HG03066 (cell line): ENCODE results near the gene LYSMD1.

Experiments used
- ATAC-seq: cut with Tn5 transposase; IDR thresholded peaks from one replicate; pipeline ENCODE4 v1.9.1; 2021; ENCODE audit warnings: low read depth; ENCODE audit not compliant: unreplicated experiment

The LYSMD1 gene

DNA sequence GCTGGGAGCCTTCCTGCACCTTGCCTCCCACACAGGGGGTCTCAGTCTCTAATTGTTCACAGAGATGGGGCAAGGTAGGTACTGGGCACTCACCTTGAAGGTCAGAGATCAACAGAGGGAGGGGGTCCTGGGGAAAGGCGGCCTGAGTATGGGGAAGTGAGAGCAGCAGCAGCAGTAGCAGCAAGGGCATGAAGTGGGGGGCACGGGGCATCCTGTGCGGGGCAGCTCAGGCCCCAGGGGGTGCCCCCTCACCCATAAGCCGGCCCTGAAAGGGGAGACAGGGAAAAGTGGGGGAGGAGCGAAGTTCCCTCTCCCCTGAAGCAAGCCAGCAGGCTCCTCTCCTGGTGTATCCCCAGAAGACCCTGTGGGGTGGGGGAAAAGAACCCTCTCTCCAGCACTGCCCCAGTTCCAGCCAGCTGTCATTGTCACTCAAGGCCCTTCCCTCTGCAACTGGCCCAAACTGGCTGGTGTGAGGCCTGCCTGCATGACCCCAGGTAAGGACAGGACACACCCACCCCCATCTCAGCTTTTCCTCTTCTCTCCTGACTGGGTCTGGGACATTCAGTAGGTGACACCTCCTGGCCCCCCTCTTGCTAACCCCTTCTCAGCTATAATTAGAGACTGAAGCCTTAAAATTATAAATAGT is 23.2 kb downstream of the LYSMD1 start:
- no peak for ATAC-seq

DNA sequence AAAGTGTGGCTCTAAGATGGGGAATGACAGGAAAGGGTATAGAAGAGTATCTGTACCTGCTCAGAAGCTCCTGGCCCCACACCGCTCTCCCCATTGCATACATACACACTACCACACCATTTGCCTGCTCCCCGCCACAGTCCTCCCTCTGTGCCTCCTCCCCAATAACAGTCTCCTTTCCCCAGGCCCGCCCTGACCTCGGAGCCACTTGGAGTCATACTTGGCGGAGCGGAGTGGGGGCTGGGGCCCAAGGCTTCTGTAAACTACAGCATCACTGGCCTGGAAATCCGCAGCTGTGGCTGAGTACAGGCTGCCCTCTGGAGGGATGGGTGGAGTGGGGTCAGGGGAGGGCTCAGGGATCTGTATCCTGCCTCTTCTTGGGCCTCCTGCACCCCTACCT is 27.9 kb downstream of the LYSMD1 start:
- ATAC-seq: no peak

DNA sequence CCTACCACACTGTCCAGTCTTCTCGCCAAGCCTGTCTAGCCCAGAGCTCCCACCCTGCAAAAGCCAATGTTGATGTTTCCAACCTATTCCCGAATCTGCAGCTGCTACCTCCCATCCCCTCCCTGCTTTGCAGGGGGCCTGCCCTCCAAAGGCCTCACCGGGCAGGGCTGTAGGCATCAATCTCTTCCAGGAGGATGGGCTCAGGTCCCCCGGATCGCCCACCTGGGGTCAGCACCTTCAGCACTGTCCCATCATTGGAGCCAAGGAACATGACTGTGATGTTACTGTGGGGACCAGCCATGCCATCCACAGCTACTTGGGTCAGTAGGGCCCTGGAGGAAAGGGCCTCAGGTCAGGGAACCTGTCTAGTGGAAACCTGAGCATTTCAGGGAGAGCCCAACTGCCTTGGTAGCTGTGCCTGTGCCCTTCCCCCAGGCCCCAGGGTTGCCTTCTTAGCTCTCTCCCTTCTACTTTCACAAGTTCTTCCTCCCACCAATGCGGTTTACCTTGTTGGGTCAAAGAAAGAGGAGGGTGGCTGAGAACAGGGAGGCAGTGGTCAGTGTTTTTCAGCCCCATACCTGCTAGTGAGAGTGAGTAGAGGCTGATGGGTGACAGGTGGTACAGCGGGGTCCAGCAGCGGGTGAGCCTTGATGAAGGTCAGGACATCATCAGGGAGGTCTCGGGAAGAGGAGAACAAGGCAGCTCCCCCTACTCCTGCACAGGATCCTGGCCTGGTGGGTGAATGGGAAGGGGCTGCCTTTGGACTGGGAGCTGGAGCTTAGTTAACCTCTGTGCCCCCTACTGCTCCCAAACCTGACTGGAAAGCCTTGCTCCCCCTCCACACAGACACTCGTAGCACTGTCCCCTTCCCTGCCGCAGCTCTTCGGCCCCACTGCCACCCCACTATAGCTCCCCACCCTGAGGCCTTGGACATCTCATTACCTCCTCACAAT is 30.0 kb downstream of the LYSMD1 start:
- no peak for ATAC-seq

DNA sequence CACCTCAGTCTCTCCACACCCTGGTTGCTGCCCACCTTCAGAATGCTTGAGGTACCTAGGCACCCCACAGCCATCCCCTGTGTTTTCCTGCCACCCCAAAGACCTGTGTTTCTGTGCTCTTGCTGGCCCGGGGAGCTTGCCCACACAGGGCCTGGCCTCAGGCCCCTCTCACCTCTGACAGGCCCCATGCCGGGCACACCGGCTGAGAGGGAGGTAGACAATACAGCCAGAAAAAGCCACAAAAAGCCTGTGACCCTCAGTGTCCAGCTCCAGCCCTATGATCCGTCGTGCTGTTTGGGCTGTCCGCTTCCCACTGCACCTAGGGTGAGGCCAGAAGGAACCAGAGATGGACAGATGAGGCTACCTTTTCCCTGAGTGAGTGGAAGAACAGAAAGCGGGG is 30.7 kb downstream of the LYSMD1 start:
- ATAC-seq: no peak

DNA sequence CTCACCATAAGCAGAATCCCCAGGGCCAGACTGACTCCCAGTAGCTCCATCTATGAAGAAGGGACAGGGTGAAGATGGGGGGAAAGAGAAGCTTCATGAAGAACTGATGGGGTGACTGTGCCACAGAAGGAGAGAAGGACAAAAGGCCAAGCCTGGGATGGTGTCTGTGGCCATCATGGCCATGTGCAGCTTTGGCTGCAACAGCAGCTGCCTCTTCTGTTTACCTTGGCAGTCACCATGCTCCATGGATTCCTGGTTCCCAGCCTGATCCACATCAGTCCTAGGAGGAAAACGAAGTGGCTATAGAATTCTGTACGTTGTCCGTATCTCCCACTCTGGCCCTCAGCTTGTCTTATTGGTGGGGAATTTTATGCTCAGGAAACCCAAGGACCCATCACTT is 31.3 kb downstream of the LYSMD1 start:
- no peak for ATAC-seq

DNA sequence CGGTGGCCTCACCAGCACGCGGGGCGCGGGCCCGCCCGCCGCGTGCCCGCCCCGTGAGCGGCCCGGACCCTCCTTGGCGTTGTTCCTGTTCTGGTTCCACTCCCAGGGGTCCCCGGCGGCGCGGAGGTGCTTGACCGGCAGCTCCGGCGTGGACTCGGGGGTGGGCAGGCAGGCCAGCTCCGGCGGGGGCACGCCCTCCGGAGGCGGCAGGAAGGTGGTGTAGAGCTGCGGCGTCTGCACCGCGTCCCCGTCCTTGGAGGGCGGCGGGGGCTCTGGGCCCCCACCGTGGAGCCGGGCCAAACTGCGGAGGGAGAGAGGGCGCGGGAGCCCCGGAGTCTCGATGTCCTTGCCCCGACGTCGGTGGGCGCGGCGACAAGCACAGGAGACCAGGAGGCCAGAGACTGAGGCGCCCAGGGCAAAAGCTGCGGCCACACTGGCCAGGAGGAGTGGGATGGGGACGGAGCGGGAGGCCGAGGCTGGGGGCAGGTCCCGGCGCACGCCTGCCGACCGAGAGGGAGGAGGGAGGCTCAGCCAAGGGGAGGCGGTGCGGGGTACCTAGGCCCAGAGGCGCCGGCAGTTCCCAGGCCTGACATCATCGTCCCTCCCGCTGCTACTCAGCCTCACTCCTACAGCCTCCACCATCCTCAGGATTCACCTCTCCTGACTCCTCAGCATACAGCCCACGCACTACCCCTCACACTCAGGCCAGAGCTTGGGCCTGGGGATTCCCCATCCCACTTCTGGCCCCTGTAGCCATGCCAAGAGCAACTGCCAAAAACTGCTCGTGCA is 32.5 kb downstream of the LYSMD1 start:
- ATAC-seq: no peak

DNA sequence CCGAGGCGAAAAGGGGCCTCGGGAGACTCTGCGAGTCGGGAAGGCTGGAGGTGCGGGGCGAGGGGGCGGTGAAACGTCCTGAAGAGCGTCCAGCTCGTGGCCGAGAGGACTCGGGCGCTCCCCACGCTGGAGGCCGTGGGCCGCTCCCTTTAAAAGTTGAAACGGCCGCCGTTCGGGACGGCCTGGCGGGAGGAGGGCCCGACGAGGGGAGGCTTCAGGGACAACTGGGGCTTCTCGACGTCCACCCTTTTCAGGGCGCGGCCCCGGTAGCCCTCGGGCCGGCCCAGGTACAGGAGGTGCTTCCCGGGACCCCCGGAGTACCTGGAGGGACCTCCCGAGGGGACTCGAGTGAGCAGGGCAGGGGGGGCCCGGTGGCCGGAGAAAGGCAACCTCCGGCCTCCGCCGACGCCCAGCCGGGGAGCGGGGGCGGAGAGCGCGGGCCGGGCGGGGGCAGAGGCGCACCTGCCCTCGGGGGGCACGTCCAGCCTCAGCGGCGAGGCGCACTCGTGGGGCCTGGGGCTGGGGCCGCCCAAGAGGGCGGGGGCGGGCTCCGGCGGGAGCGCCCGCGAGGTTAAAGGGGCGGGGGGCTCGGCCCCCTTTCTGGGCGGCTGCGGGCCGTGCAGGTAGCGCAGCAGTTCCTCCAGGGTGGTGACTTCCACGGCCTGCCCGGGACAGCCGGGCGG is 33.2 kb downstream of the LYSMD1 start:
- ATAC-seq: no peak

DNA sequence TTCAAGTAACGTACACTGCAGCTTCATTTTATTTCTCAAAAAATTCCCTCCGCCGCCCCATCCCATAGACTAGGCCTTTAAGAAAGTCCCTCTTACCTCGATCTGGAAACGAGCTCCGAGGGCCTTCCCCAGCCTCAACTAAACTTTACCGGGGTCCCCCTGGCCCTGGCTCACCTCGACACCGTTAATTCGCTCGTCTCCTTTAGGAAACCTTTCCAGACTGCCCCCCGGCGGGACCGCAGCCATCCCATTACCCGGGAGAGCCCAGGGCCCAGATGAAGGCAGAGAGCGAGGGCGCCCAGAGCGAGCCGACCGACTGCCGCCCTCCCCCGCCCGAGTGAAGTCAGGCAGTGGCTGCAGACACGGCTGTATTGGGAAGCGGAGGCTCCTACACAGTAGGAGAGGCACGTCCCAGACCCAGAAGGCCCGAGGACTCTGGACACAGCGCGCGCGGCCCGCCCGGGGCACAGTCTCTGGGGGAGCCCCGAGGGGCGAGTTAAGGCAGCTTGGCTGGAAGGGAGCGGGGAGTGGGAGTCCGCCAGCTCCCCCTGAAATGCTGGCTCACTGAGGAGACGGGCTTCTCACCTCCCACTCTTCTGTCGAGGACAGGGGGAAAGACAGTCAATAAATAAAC is 33.9 kb downstream of the LYSMD1 start:
- no peak for ATAC-seq

DNA sequence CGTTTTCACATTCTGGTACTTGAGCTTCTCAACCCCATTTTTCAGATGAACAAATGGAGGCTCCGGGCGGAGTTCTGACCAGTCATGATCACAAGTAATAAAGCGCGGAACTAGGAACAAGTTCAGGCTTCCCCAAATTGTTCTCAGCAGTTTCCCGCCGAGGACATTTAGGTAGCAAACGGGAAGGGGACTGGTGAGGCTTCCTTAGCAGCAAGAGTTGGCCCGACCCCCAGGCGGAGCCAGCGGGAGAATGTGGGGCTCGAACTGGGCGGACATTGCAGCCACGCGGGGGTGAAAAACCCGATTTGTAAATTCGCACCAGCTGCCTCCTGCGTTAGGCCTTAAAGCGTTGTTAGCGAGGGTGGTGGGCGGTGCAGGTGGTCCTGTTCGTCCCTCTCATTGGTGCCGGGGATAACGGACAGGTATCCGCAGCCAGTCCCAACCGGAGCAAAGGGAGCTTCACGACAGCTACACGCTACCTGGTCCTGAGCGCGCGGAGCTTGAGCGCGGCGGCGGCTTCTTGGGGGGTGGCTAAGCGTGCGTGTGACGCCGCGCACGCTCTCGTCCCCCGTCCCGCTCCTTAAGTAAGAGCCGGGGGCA is 34.6 kb downstream of the LYSMD1 start:
- no peak for ATAC-seq

DNA sequence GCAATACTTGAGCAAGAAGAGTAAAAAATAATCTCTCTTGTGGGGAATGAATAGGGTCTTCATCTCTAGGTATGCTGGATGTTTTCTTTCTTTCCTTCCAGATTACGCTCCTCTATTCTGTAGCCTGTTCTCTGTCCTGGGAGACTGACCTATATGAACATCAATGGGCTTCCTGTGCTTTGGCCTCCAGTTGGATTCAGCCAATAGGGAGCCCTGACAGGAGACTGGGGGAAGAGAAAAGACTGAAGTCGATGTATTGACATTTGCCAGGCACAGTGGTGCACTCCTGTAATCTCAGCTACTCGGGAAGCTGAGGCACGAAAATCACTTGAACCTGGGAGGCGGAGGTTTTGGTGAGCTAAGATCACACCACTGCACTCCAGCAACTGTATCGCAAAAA is 36.9 kb downstream of the LYSMD1 start:
- no peak for ATAC-seq

DNA sequence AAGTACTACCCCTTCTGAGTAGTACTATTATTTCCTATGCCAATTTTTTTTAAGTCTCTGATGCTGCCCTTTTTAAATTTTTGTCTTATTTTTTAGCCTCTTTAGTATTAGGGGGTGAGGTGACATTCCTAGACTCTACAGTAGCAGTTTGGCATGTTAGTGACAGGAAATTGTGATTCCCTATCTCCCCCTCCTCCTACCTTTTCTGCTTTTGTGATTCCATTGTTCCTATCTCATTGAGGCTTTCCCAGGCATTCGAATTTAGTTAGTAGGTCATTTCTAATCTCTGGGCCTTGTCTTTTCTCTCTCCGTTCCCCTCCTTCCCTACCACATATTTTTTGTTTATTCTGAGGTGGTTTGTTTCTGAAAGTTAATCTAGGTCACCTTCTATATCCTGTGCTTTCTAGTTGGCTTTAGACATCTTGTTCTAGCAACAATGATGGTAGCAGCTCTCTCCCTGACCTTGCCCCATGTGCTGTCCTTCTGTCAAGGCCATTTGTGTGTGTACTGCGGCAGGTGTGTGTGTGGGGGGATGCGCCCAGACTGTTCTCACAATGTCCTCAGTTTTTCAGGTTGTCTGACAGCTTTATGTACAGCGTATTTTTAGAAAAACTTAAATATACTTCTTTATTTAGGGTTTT is 40.8 kb downstream of the LYSMD1 start:
- ATAC-seq: no peak

DNA sequence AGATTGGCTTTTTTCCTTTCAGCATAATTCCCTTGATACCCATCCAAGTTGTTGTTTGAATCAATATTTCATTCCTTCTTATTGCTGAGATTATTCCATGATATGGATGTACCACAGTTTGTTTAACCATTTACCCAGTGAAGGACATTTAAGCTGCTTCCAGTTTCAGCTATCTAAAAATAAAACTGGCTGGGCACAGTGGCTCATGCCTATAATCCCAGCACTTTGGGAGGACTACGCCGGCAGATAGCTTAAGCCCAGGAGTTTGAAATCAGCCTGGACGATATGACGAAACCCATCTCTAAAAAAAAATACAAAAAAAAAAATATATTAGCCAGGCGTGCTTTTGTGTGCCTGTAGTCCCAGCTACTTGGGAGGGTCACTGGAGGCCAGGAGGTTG is 51.8 kb downstream of the LYSMD1 start:
- ATAC-seq: no peak
